Measurements from ENCODE around the gene HEG1. TPM values are rescaled to one million over a fixed set of nuclear protein-coding genes. Genes with fewer than 3 reads are reported as not detected.

The HEG1 gene, protein sequence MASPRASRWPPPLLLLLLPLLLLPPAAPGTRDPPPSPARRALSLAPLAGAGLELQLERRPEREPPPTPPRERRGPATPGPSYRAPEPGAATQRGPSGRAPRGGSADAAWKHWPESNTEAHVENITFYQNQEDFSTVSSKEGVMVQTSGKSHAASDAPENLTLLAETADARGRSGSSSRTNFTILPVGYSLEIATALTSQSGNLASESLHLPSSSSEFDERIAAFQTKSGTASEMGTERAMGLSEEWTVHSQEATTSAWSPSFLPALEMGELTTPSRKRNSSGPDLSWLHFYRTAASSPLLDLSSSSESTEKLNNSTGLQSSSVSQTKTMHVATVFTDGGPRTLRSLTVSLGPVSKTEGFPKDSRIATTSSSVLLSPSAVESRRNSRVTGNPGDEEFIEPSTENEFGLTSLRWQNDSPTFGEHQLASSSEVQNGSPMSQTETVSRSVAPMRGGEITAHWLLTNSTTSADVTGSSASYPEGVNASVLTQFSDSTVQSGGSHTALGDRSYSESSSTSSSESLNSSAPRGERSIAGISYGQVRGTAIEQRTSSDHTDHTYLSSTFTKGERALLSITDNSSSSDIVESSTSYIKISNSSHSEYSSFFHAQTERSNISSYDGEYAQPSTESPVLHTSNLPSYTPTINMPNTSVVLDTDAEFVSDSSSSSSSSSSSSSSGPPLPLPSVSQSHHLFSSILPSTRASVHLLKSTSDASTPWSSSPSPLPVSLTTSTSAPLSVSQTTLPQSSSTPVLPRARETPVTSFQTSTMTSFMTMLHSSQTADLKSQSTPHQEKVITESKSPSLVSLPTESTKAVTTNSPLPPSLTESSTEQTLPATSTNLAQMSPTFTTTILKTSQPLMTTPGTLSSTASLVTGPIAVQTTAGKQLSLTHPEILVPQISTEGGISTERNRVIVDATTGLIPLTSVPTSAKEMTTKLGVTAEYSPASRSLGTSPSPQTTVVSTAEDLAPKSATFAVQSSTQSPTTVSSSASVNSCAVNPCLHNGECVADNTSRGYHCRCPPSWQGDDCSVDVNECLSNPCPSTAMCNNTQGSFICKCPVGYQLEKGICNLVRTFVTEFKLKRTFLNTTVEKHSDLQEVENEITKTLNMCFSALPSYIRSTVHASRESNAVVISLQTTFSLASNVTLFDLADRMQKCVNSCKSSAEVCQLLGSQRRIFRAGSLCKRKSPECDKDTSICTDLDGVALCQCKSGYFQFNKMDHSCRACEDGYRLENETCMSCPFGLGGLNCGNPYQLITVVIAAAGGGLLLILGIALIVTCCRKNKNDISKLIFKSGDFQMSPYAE (N-terminal part only)
- 145 and 149 TPM in 2 replicates for total RNA-seq

DNA sequence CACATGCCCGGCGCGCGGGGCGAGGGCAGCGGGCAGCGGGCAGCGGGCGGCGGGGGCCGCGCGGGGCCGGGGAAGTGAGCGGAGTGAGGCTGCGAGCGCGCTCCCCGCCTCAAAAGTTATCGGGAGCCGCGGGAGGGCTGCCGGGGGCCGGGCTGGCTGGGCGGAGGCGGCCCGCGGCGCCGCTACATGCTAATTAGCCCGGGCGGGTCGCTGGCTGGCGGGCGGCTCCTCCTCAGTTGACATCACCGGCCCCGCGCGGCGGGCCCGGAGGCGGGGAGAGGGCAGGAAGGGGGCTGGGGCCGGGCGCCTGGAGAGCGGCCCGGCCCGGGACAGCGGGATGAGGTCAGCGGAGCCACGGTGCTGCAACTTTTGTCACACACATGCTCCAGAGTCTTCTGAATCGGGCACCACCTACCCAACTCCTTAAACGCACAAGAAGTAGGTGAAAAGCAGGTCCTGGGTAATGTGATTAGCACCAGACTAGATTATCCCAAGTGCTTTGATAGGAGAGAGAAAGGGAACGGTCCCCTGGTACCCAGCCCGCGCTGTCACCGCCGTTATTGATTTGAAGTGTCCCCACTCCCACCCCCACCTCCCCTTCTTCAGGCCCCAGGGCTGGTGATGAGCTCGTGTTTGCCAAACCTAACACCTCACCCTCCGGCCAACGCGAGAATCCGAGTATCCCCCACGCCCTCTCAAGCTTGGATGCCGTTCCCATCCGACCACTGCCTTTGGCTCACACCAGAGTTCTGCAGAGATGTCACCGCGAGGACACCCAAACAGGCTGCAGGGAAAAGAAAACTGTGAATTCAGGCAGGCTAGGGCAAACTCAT lies at the start of gene HEG1:
Gene HEG1, minus strand, starts transcription at position 85 of the 833 bp plus-strand sequence. CDS start 107 bp downstream, outside the sequence.

DNA sequence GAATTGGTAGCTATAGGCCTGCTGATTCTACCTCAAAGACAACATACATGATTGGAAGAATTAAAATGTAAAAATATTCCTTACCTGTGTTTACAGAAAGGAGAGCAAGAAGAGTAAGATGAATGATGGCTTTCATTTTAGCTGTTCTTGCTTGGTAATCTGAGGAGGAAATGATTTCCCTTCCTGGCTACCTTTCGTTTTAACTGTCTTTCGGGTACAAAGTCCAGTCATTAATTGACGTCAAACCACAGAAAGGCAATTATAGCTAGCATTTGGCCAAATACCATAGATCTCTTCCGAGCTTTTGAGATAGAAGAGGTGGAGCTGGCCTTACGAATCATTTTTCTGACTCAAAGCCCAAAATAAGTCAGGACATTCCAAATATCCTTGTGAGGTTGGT lies 121.2 kb downstream of the HEG1 start, which contains the start of gene MUC13:
Gene MUC13, minus strand, starts transcription at position 175 of the 400 bp plus-strand sequence. Its CDS starts 39 bp downstream, at position 136.

Other genes with a start within 250 kb of the HEG1 start
- gene ITGB5, start 168.6 kb downstream of the HEG1 start, total RNA-seq: 199 and 200 TPM in 2 replicates
- not detected in 2 replicates for gene MUC13, start 121.2 kb downstream of the HEG1 start, total RNA-seq
- gene SLC12A8, start 156.8 kb upstream of the HEG1 start, total RNA-seq: 2.6 and 3.2 TPM in 2 replicates